ENCODE data around the gene IGFBP2. TPM values are rescaled to one million over a fixed set of nuclear protein-coding genes. Genes with fewer than 3 reads are reported as not detected.

Gene IGFBP2
- total RNA-seq, 4 donors from 2014 or later: 59.5 to 398 (median 102) TPM

GRCh38 chr2:216603884-216604245, 29.4 kb upstream of the IGFBP2 start:
- DNase-seq: no peak
- no peaks in the 10 kb centered on the region for H3K27me3 ChIP-seq
- H3K4me1 ChIP-seq: no peaks in the 10 kb centered on the region
- intact Hi-C loops (cut with DNase I; ENCODE audit: low total_unique reads): no loop called here
- no peaks in the 10 kb centered on the region for H3K36me3 ChIP-seq
- TF ChIP-seq POLR2A (IDR thresholded peaks at IDR 0.05): no peak
- TF ChIP-seq CTCF (IDR thresholded peaks at IDR 0.05): no peak
- no peak overlapping the region for H3K27ac ChIP-seq
- no peaks in the 10 kb centered on the region for H3K9me3 ChIP-seq
- no peak overlapping the region for H3K4me3 ChIP-seq

- no peak for DNase-seq
- Histone ChIP-seq H3K27ac (no peak overlapping the region), H3K4me1 (no peaks in the 10 kb centered on the region), H3K4me3 (no peak overlapping the region), H3K36me3 (no peaks in the 10 kb centered on the region), H3K27me3 (no peaks in the 10 kb centered on the region), H3K9me3 (no peaks in the 10 kb centered on the region)
- intact Hi-C loops (cut with DNase I; ENCODE audit: low total_unique reads): no loop called here
- no peak for TF ChIP-seq CTCF (IDR thresholded peaks at IDR 0.05)
- TF ChIP-seq POLR2A (IDR thresholded peaks at IDR 0.05): no peak
Observed at GRCh38 chr2:216604458-216604857, 28.8 kb upstream of the IGFBP2 start.

GRCh38 chr2:216606551-216607276, 26.5 kb upstream of the IGFBP2 start:
- intact Hi-C loops (cut with DNase I; ENCODE audit: low total_unique reads): no loop called here
- H3K4me3 ChIP-seq: no peak overlapping the region

GRCh38 chr2:216607277-216607560, 26.0 kb upstream of the IGFBP2 start:
- no peaks in the 10 kb centered on the region for H3K27me3 ChIP-seq
- H3K4me3 ChIP-seq: no peak overlapping the region
- DNase-seq: no peak
- intact Hi-C loops (cut with DNase I; ENCODE audit: low total_unique reads): no loop called here
- H3K27ac ChIP-seq: no peak overlapping the region
- H3K9me3 ChIP-seq: no peaks in the 10 kb centered on the region
- no peaks in the 10 kb centered on the region for H3K4me1 ChIP-seq
- no peaks in the 10 kb centered on the region for H3K36me3 ChIP-seq
- TF ChIP-seq POLR2A (IDR thresholded peaks at IDR 0.05): no peak
- TF ChIP-seq CTCF (IDR thresholded peaks at IDR 0.05): no peak

More at GRCh38 chr2:216606551-216607276, 26.5 kb upstream of the IGFBP2 start:
- DNase-seq: no peak
- H3K9me3 ChIP-seq: no peaks in the 10 kb centered on the region
- TF ChIP-seq POLR2A (IDR thresholded peaks at IDR 0.05) (no peak), CTCF (IDR thresholded peaks at IDR 0.05) (no peak)
- H3K4me1 ChIP-seq: no peaks in the 10 kb centered on the region
- no peaks in the 10 kb centered on the region for H3K36me3 ChIP-seq
- H3K27ac ChIP-seq: no peak overlapping the region
- no peaks in the 10 kb centered on the region for H3K27me3 ChIP-seq

GRCh38 chr2:216608525-216608924, 24.7 kb upstream of the IGFBP2 start:
- no peaks in the 10 kb centered on the region for H3K9me3 ChIP-seq
- intact Hi-C loops (cut with DNase I; ENCODE audit: low total_unique reads): no loop called here
- H3K4me3 ChIP-seq: no peak overlapping the region
- H3K27me3 ChIP-seq: no peaks in the 10 kb centered on the region
- H3K36me3 ChIP-seq: no peaks in the 10 kb centered on the region
- H3K4me1 ChIP-seq: no peaks in the 10 kb centered on the region
- H3K27ac ChIP-seq: no peak overlapping the region
- no peak for DNase-seq
- TF ChIP-seq CTCF (IDR thresholded peaks at IDR 0.05): no peak
- no peak for TF ChIP-seq POLR2A (IDR thresholded peaks at IDR 0.05)

Data from uterus (tissue), 4 donors.